Mucosa of descending colon (tissue), 3 donors: Measurements from ENCODE around the gene TMEM200A. TPM values are rescaled to one million over a fixed set of nuclear protein-coding genes. Genes with fewer than 3 reads are reported as not detected.
A peak's percentile ranks its signal among the peaks of the same experiment; 100 is the strongest.

Experiments used
- ATAC-seq: fragments of 200-7000 bp; cut with Tn5 transposase; one replicate; pipeline ENCODE4 v1.9.1; 2020; ENCODE audit warnings: mild to moderate bottlenecking, moderate library complexity
- DNase-seq, 3 donors: peaks; one replicate each; pipeline ENCODE4 v3.0.0-alpha.2; 2020
- H3K36me3 ChIP-seq: fragments of 200-600 bp; one replicate; pipeline ENCODE4 v1.8.0; 2021; ENCODE audit warnings: low read depth, mild to moderate bottlenecking
- H3K4me1 ChIP-seq: fragments of 200-600 bp; one replicate; pipeline ENCODE4 v1.8.0; 2021; ENCODE audit warnings: low read depth, mild to moderate bottlenecking
- H3K4me3 ChIP-seq: fragments of 200-600 bp; one replicate; pipeline ENCODE4 v1.8.0; 2021; ENCODE audit warnings: mild to moderate bottlenecking
- H3K9me3 ChIP-seq: fragments of 200-600 bp; one replicate; pipeline ENCODE4 v1.8.0; 2021; ENCODE audit warnings: mild to moderate bottlenecking
- CTCF ChIP-seq: fragments of 200-600 bp; IDR thresholded peaks from one replicate; pipeline ENCODE4 v1.8.0; 2022; ENCODE audit warnings: antibody characterized with exemption, mild to moderate bottlenecking
- intact Hi-C, 2 donors: fragments of 100-400 bp; cut with DNase I in 1 of 2; cut with micrococcal nuclease in 1 of 2; formaldehyde crosslinking; loops; one replicate each; pipeline versions ENCODE4 v1.11.0 to v1.11.1; 2022; cut with DNase I, micrococcal nuclease
- total RNA-seq, 3 donors: library from RNA; stranded (reverse); fragmentation: NEBNext Ultra II Directional in 2 of 3; extraction: Animal tissue kit (Norgen Biotek cat#: 25700) in 2 of 3; gene quantifications; one replicate each; pipeline versions ENCODE4 v1.2.1 to v1.2.4, GENCODE V29; 2021 to 2023
- donor health status: DM: no; HTN: no; CAD: no; lungs with moderate emphysema.
- donor health status: DM: no; HTN: no; CAD: no.
- donor health status: DM: no; HTN: yes; CAD: no.

TMEM200A gene
- total RNA-seq, 3 donors from 2014 or later = 8.1 to 60.4 (median 8.6) TPM

GRCh38 chr6:130434174-130434873, 68.5 kb downstream of the TMEM200A start:
- no peaks in the 10 kb centered on the region for H3K9me3 ChIP-seq
- no peak for DNase-seq
- H3K4me3 ChIP-seq = no peak overlapping the region
- no peaks in the 10 kb centered on the region for H3K36me3 ChIP-seq
- intact Hi-C loops = no loop called here
- TF ChIP-seq CTCF = no peak
- ATAC-seq = peak; percentile 45
- H3K4me1 ChIP-seq = no peaks in the 10 kb centered on the region

- no peak for ATAC-seq
- Histone ChIP-seq H3K9me3 (no peaks in the 10 kb centered on the region), H3K36me3 (no peaks in the 10 kb centered on the region), H3K4me3 (no peak overlapping the region), H3K4me1 (no peaks in the 10 kb centered on the region)
- intact Hi-C loops = no loop called here
- DNase-seq = no peak
- no peak for TF ChIP-seq CTCF
Observed at GRCh38 chr6:130435181-130435580, 69.4 kb downstream of the TMEM200A start.

GRCh38 chr6:130437961-130438360, 72.1 kb downstream of the TMEM200A start:
- no peak for TF ChIP-seq CTCF
- DNase-seq (no peak), ATAC-seq (no peak)
- no peaks in the 10 kb centered on the region for H3K9me3 ChIP-seq
- H3K4me1 ChIP-seq = no peaks in the 10 kb centered on the region
- no peaks in the 10 kb centered on the region for H3K36me3 ChIP-seq
- H3K4me3 ChIP-seq = no peak overlapping the region
- intact Hi-C loops = no loop called here

GRCh38 chr6:130447374-130447773, 81.6 kb downstream of the TMEM200A start:
- Histone ChIP-seq H3K36me3 (no peaks in the 10 kb centered on the region), H3K4me3 (no peak overlapping the region), H3K9me3 (no peaks in the 10 kb centered on the region), H3K4me1 (no peaks in the 10 kb centered on the region)
- DNase-seq (no peak), ATAC-seq (no peak)
- TF ChIP-seq CTCF = no peak
- intact Hi-C loops = no loop called here

- no peak for ATAC-seq
- no peaks in the 10 kb centered on the region for H3K4me1 ChIP-seq
- no peak for TF ChIP-seq CTCF
- DNase-seq = no peak
- H3K9me3 ChIP-seq = no peaks in the 10 kb centered on the region
- H3K36me3 ChIP-seq = no peaks in the 10 kb centered on the region
- intact Hi-C loops = no loop called here
- H3K4me3 ChIP-seq = no peak overlapping the region
Observed at GRCh38 chr6:130452336-130452735, 86.5 kb downstream of the TMEM200A start.

- intact Hi-C loops = no loop called here
- TF ChIP-seq CTCF = no peak
- Histone ChIP-seq H3K36me3 (no peaks in the 10 kb centered on the region), H3K9me3 (no peaks in the 10 kb centered on the region), H3K4me1 (no peaks in the 10 kb centered on the region), H3K4me3 (no peak overlapping the region)
- DNase-seq (no peak), ATAC-seq (no peak)
Observed at GRCh38 chr6:130453230-130453629, 87.4 kb downstream of the TMEM200A start.
